ENCODE measurements around the gene BICD2. TPM values are rescaled to one million over a fixed set of nuclear protein-coding genes. Genes with fewer than 3 reads are reported as not detected.

BICD2 gene
- total and polyA plus RNA-seq, 4 donors = 2.5 to 16.0 (median 11.2) TPM

- H3K36me3 ChIP-seq (ENCODE audit: control insufficient read depth in 4 of 4, insufficient read depth in 3 of 4, low read depth in 1 of 4, low read length in 3 of 4) = no peaks in the 10 kb centered on the region
- peak overlapping the region in 1 of 3 donors; percentile 41 for H3K4me3 ChIP-seq (ENCODE audit: low read depth in 1 of 3, low read length in 3 of 3)
- H3K27me3 ChIP-seq (ENCODE audit: control insufficient read depth in 4 of 4, insufficient read depth in 4 of 4, low read length in 3 of 4) = peaks cover 5 to 23% (median 12%) of the 10 kb centered on the region in 4 donors
- TF ChIP-seq RAD21 (IDR thresholded peaks at IDR 0.05) (no peak), ZBTB33 (IDR thresholded peaks at IDR 0.05) (no peak), MAX (IDR thresholded peaks at IDR 0.05) (no peak), YY1 (IDR thresholded peaks at IDR 0.05) (no peak), SP1 (IDR thresholded peaks at IDR 0.05) (no peak), HNF4G (IDR thresholded peaks at IDR 0.05) (no peak)
- H3K9me3 ChIP-seq (ENCODE audit: control insufficient read depth in 4 of 4, low read length in 3 of 4) = no peaks in the 10 kb centered on the region
- H3K27ac ChIP-seq (ENCODE audit: low read depth in 1 of 2, low read length in 2 of 2) = no peak overlapping the region
- H3K9ac ChIP-seq (ENCODE audit: low read depth in 1 of 2, low read length in 2 of 2) = no peak overlapping the region
- 7% methylated on average over 76 of the region's 76 CpGs for WGBS
- DNase-seq (ENCODE audit: low spot score) = no peak
- H3K4me1 ChIP-seq (ENCODE audit: control insufficient read depth in 4 of 4, insufficient read depth in 4 of 4, low read length in 3 of 4) = peaks cover 6 to 19% (median 11%) of the 10 kb centered on the region in 4 donors
Observed at GRCh38 chr9:92807757-92808725, 43.4 kb upstream of the BICD2 start.

GRCh38 chr9:92807031-92807756, 42.6 kb upstream of the BICD2 start:
- H3K27me3 ChIP-seq (ENCODE audit: control insufficient read depth in 4 of 4, insufficient read depth in 4 of 4, low read length in 3 of 4) = peaks cover 5 to 23% (median 12%) of the 10 kb centered on the region in 4 donors
- no peak overlapping the region for H3K27ac ChIP-seq (ENCODE audit: low read depth in 1 of 2, low read length in 2 of 2)
- H3K36me3 ChIP-seq (ENCODE audit: control insufficient read depth in 4 of 4, insufficient read depth in 3 of 4, low read depth in 1 of 4, low read length in 3 of 4) = no peaks in the 10 kb centered on the region
- no peak for DNase-seq (ENCODE audit: low spot score)
- TF ChIP-seq RAD21 (IDR thresholded peaks at IDR 0.05) = no peak
- no peak for TF ChIP-seq ZBTB33 (IDR thresholded peaks at IDR 0.05)
- no peak for TF ChIP-seq FOXA2 (IDR thresholded peaks at IDR 0.05)
- TF ChIP-seq FOXA1 (IDR thresholded peaks at IDR 0.05) = no peak
- no peak for TF ChIP-seq SP1 (IDR thresholded peaks at IDR 0.05)
- H3K4me3 ChIP-seq (ENCODE audit: low read depth in 1 of 3, low read length in 3 of 3) = no peak overlapping the region
- no peaks in the 10 kb centered on the region for H3K9me3 ChIP-seq (ENCODE audit: control insufficient read depth in 4 of 4, low read length in 3 of 4)
- peaks cover 6 to 19% (median 11%) of the 10 kb centered on the region in 4 donors for H3K4me1 ChIP-seq (ENCODE audit: control insufficient read depth in 4 of 4, insufficient read depth in 4 of 4, low read length in 3 of 4)
- no peak overlapping the region for H3K9ac ChIP-seq (ENCODE audit: low read depth in 1 of 2, low read length in 2 of 2)
- WGBS = 18% methylated on average over 44 of the region's 44 CpGs

- peaks cover 6 to 18% (median 10%) of the 10 kb centered on the region in 4 donors for H3K4me1 ChIP-seq (ENCODE audit: control insufficient read depth in 4 of 4, insufficient read depth in 4 of 4, low read length in 3 of 4)
- TF ChIP-seq SP1 (IDR thresholded peaks at IDR 0.05) = no peak
- no peak for TF ChIP-seq EGR1 (IDR thresholded peaks at IDR 0.05; ENCODE audit: low read depth in 2 of 2)
- TF ChIP-seq MAX (IDR thresholded peaks at IDR 0.05) = no peak
- no peak for TF ChIP-seq YY1 (IDR thresholded peaks at IDR 0.05)
- TF ChIP-seq HNF4G (IDR thresholded peaks at IDR 0.05) = no peak
- TF ChIP-seq HNF4A (conservative IDR thresholded peaks at IDR 0.05) = no peak
- H3K9ac ChIP-seq (ENCODE audit: low read depth in 1 of 2, low read length in 2 of 2) = no peak overlapping the region
- H3K4me3 ChIP-seq (ENCODE audit: low read depth in 1 of 3, low read length in 3 of 3) = no peak overlapping the region
- no peak for DNase-seq (ENCODE audit: low spot score)
- H3K27me3 ChIP-seq (ENCODE audit: control insufficient read depth in 4 of 4, insufficient read depth in 4 of 4, low read length in 3 of 4) = peaks cover 2 to 14% (median 9%) of the 10 kb centered on the region in 4 donors
- 83% methylated on average over 6 of the region's 6 CpGs for WGBS
- no peaks in the 10 kb centered on the region for H3K36me3 ChIP-seq (ENCODE audit: control insufficient read depth in 4 of 4, insufficient read depth in 3 of 4, low read depth in 1 of 4, low read length in 3 of 4)
- H3K27ac ChIP-seq (ENCODE audit: low read depth in 1 of 2, low read length in 2 of 2) = no peak overlapping the region
- no peaks in the 10 kb centered on the region for H3K9me3 ChIP-seq (ENCODE audit: control insufficient read depth in 4 of 4, low read length in 3 of 4)
Observed at GRCh38 chr9:92804727-92805126, 40.1 kb upstream of the BICD2 start.
